Measurements from ENCODE around the gene PARVA. TPM values are rescaled to one million over a fixed set of nuclear protein-coding genes. Genes with fewer than 3 reads are reported as not detected.

The PARVA gene
- total RNA-seq, 1 experiment from 2014 or later = 18.1 TPM

GRCh38 chr11:12542186-12542935, 165.0 kb downstream of the PARVA start:
- no peak overlapping the region for H3K27ac ChIP-seq (ENCODE audit: insufficient read length, low read depth, low read length)
- H3K14ac ChIP-seq (ENCODE audit: insufficient read depth, low read length) = peak overlapping the region; percentile 23; the same call in 1 of the 2 replicates
- WGBS (ENCODE audit: extremely low coverage, insufficient read length, low lambda C conversion rate) = no CpG with 5 or more reads among the region's 10 CpGs
- H3K4me1 ChIP-seq (ENCODE audit: insufficient read depth, low read length) = no peaks in the 10 kb centered on the region
- H4K91ac ChIP-seq (ENCODE audit: insufficient read length, low read depth, low read length) = no peak overlapping the region
- H3K27ac Mint-ChIP-seq = no peak overlapping the region; a peak in 1 of 7 replicates
- H3K36me3 Mint-ChIP-seq (ENCODE audit: insufficient read depth in 1 of 3, low read depth in 3 of 3) = no peaks in the 10 kb centered on the region
- no peak overlapping the region for H3K23ac ChIP-seq (ENCODE audit: insufficient read length, low read depth, low read length)
- H2BK120ac ChIP-seq (ENCODE audit: low read depth, low read length, poor library complexity, severe bottlenecking) = no peak overlapping the region
- H3K27me3 Mint-ChIP-seq (ENCODE audit: low read depth) = peaks cover 5% of the 10 kb centered on the region; the same call in 1 of the 2 replicates
- no peak overlapping the region for H3K4me3 Mint-ChIP-seq
- no peak overlapping the region for H4K8ac ChIP-seq (replicated peaks; ENCODE audit: insufficient read length, low read depth, low read length)
- H2AFZ ChIP-seq (ENCODE audit: low read length) = no peak overlapping the region
- H4K5ac ChIP-seq (ENCODE audit: insufficient read length, low read depth, low read length) = no peak overlapping the region
- H3K23me2 ChIP-seq (ENCODE audit: insufficient read length, low read depth, low read length, poor library complexity, severe bottlenecking) = no peaks in the 10 kb centered on the region
- no peaks in the 10 kb centered on the region for H3K9me3 ChIP-seq (ENCODE audit: control insufficient read depth, low read depth, low read length)
- TF ChIP-seq CTCF (conservative IDR thresholded peaks at IDR 0.05) = no peak
- H2BK12ac ChIP-seq (ENCODE audit: insufficient read length, low read depth, low read length) = no peak overlapping the region
- no peak overlapping the region for H3K18ac ChIP-seq (ENCODE audit: insufficient read length, low read depth, low read length)
- no peaks in the 10 kb centered on the region for H3K79me2 ChIP-seq (ENCODE audit: insufficient read depth, low read length)
- H3K27me3 ChIP-seq (ENCODE audit: insufficient read depth, low read length) = no peaks in the 10 kb centered on the region
- H3K4me2 ChIP-seq (ENCODE audit: insufficient read depth, insufficient read length, low read length) = no peak overlapping the region
- H2BK20ac ChIP-seq (ENCODE audit: low read depth, low read length, poor library complexity, severe bottlenecking) = no peak overlapping the region
- H3T11ph ChIP-seq (ENCODE audit: low read length) = no peak overlapping the region
- H2BK5ac ChIP-seq (ENCODE audit: insufficient read length, low read length) = no peak overlapping the region
- no peak overlapping the region for H3K56ac ChIP-seq (ENCODE audit: insufficient read length, low read depth, low read length)
- H2AK5ac ChIP-seq (ENCODE audit: insufficient read length, low read length) = no peak overlapping the region
- no peaks in the 10 kb centered on the region for H3K79me1 ChIP-seq (ENCODE audit: insufficient read depth, low read depth, low read length, poor library complexity, severe bottlenecking)
- no peaks in the 10 kb centered on the region for H3K9me3 Mint-ChIP-seq
- no peak overlapping the region for H2BK15ac ChIP-seq (ENCODE audit: low read depth, low read length)
- peaks cover 3 to 8% of the 10 kb centered on the region in 2 experiments; a peak in 3 of 4 replicates for H3K4me1 Mint-ChIP-seq
- H3K9ac ChIP-seq (ENCODE audit: extremely low read depth, insufficient read length, low read length) = no peak overlapping the region
- no peaks in the 10 kb centered on the region for H4K20me1 ChIP-seq (ENCODE audit: control insufficient read depth, insufficient read depth, insufficient read length)
- no peak overlapping the region for H3K4ac ChIP-seq (ENCODE audit: low read depth, low read length)
- no peak for DNase-seq
